HFF-Myc (cell line): ENCODE measurements around the gene PLEKHG7.
A peak's percentile ranks its signal among the peaks of the same experiment; 100 is the strongest.

Source experiments
- DNase-seq: peaks from one replicate; pipeline ENCODE4 v3.0.0-alpha.2; 2011; ENCODE audit warnings: low read depth; ENCODE audit errors: extremely low read depth
- H3K4me3 ChIP-seq: replicated peaks from 2 replicates; pipeline ENCODE4 v1.5.1; 2011; ENCODE audit warnings: low read depth, mild to moderate bottlenecking, control low read depth, low read length
- TF ChIP-seq, protein P1 (sequence below): IDR thresholded peaks from 2 replicates; pipeline ENCODE4 v1.5.1; 2012; ENCODE audit warnings: mild to moderate bottlenecking, low read depth, low read length, control low read depth; ENCODE audit errors: missing control alignments

Gene PLEKHG7

DNA sequence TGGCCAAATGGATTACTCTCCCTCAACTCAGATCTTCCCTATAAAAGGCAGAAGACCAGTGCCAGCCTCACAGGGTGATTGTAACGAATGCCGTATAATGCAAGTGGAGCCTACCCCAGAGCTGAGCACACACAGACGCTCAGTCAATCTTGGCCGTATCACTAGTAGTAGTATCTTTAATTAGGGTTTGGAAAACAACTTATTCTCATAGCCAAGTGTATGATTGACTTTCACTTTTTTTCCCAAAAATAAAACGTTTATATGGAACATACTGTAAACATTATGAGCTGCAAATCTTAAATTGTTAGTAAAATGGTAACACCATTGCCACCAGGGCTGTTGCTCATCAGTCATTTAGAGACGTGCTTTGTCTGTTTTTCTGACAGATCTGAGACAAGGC is 30.4 kb downstream of the PLEKHG7 start:
- no peak overlapping the region for H3K4me3 ChIP-seq
- TF ChIP-seq, protein P1, sequence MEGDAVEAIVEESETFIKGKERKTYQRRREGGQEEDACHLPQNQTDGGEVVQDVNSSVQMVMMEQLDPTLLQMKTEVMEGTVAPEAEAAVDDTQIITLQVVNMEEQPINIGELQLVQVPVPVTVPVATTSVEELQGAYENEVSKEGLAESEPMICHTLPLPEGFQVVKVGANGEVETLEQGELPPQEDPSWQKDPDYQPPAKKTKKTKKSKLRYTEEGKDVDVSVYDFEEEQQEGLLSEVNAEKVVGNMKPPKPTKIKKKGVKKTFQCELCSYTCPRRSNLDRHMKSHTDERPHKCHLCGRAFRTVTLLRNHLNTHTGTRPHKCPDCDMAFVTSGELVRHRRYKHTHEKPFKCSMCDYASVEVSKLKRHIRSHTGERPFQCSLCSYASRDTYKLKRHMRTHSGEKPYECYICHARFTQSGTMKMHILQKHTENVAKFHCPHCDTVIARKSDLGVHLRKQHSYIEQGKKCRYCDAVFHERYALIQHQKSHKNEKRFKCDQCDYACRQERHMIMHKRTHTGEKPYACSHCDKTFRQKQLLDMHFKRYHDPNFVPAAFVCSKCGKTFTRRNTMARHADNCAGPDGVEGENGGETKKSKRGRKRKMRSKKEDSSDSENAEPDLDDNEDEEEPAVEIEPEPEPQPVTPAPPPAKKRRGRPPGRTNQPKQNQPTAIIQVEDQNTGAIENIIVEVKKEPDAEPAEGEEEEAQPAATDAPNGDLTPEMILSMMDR: no peak
- DNase-seq: no peak

DNA sequence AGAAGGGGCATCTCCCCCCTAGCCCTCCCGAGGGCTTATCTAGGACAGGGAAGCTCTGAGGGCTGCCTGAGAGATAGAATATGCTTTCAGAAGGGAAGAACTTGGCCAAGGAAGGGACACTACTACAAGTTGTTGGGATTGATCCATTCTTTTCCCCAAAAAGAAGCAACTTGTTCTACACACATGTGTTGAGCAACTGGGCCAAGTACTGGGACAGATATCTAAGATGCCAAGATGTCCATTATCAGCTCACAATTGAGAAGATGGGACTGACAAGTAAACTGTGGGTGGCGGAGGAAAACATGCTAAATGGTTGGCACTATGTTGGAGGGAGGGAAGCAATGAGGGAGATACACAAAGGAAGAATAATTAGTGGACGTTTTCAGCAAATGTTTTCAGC is 30.9 kb downstream of the PLEKHG7 start:
- TF ChIP-seq, protein P1: no peak
- no peak overlapping the region for H3K4me3 ChIP-seq
- DNase-seq: no peak

DNA sequence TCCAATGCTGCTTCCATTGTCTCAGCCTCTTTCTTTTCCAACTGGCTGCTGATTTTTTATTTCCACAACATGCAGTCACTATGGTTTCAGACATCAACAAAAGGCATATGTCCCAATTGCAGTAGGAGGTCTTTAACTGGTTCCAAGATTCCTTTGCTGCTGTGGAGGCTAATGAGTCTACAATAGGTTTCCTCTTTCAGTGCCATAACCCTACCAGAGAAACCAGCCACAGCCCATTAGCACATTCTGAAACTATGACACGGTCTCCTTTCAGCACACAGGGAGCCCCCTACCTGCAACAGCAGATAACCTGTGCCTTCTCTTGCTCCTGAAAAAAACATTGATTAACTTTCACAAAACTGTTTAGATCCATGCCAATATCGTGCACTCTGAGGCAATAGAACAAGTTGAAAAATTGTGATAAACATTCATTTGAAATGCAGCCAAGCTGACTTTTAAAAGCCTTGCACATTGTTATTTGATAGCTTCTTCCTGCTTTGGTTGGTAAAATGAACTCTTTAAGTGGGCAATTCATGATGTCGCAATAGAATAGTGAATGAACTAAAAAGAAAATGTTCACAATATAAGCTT is 32.4 kb downstream of the PLEKHG7 start:
- no peak overlapping the region for H3K4me3 ChIP-seq
- DNase-seq: peak; percentile 87
- TF ChIP-seq, protein P1: no peak

GRCh38 chr12:92736605-92737004 is 33.8 kb downstream of the PLEKHG7 start:
- no peak for DNase-seq
- H3K4me3 ChIP-seq: no peak overlapping the region
- TF ChIP-seq, protein P1: no peak

GRCh38 chr12:92737855-92738850 is 35.4 kb downstream of the PLEKHG7 start:
- TF ChIP-seq, protein P1: no peak
- H3K4me3 ChIP-seq: no peak overlapping the region
- no peak for DNase-seq

DNA sequence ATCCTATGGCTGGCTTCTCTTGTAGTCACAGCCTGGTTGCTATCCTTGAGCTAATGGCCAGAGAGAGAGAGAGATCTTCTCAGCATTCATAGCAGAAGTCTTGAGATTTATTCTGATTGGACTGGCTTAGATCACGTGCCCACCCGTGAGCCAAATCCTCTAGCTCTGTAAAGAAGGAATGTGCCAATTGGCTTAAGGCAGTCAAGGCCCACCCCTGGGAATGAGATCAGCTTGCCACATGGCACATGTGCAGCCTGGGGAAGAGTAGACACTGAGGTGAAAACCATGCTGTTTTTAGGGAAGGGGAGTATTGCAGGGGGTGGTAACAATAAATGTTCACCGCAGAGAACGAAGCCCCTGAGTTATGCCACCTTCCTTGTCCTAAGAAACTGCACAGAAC is 36.3 kb downstream of the PLEKHG7 start:
- TF ChIP-seq, protein P1: no peak
- DNase-seq: no peak
- no peak overlapping the region for H3K4me3 ChIP-seq
